SK-N-SH (cell line): Measurements from ENCODE around the gene RIMS3.

Experiments
- CTCF ChIP-seq: fragments of 200-600 bp; sonication (generic); IDR thresholded peaks from 2 replicates; pipeline ENCODE4 v1.6.1; 2017; ENCODE audit warnings: antibody characterized with exemption, mild to moderate bottlenecking, moderate library complexity
- EZH2phosphoT487 ChIP-seq: fragments of 200-600 bp; sonication (generic); IDR thresholded peaks from 2 replicates; pipeline ENCODE4 v1.6.1; 2017; ENCODE audit warnings: low read depth, mixed run types, mild to moderate bottlenecking, antibody characterized with exemption, moderate library complexity, borderline replicate concordance
- MAX ChIP-seq: IDR thresholded peaks from 2 replicates; pipeline ENCODE4 v1.4.0; 2012; ENCODE audit warnings: low read depth
- MXI1 ChIP-seq: IDR thresholded peaks from 2 replicates; pipeline ENCODE4 v1.6.1; 2012; ENCODE audit warnings: mild to moderate bottlenecking, low read depth, low read length, improper control_type of control experiment
- POLR2AphosphoS5 ChIP-seq: IDR thresholded peaks from 2 replicates; pipeline ENCODE4 v1.6.1; 2012; ENCODE audit warnings: low read depth, low read length
- RAD21 ChIP-seq: IDR thresholded peaks from 2 replicates; pipeline ENCODE4 v1.6.1; 2012; ENCODE audit warnings: mild to moderate bottlenecking, low read length
- RCOR1 ChIP-seq: fragments of 150-350 bp; IDR thresholded peaks from 2 replicates; pipeline ENCODE4 v1.6.1; 2017; ENCODE audit warnings: antibody characterized with exemption, low read length
- SMC3 ChIP-seq: IDR thresholded peaks from 2 replicates; pipeline ENCODE4 v1.6.1; 2012; ENCODE audit warnings: low read depth, low read length, improper control_type of control experiment
- TCF12 ChIP-seq: IDR thresholded peaks from 2 replicates; pipeline ENCODE4 v1.4.0; 2012
- USF2 ChIP-seq: fragments of 150-350 bp; IDR thresholded peaks from 2 replicates; pipeline ENCODE4 v1.6.1; 2017; ENCODE audit warnings: antibody characterized with exemption, low read length, low read depth, borderline replicate concordance
- ZBTB33 ChIP-seq: IDR thresholded peaks from 2 replicates; pipeline ENCODE4 v1.4.0; 2012; ENCODE audit warnings: low read depth, borderline replicate concordance

GRCh38 chr1:40612345-40612831 lies 53.1 kb downstream of the RIMS3 start:
- no peak for TF ChIP-seq TCF12
- no peak for TF ChIP-seq POLR2AphosphoS5
- TF ChIP-seq CTCF, result peak; percentile 86
- no peak for TF ChIP-seq USF2
- no peak for TF ChIP-seq EZH2phosphoT487
- TF ChIP-seq MXI1, result no peak
- no peak for TF ChIP-seq MAX
- TF ChIP-seq RAD21, result peak; percentile 96
- TF ChIP-seq ZBTB33, result no peak
- TF ChIP-seq SMC3, result peak; percentile 82
- no peak for TF ChIP-seq RCOR1
